GM19035 (cell line): ENCODE results near the gene TC2N.
A peak's percentile ranks its signal among the peaks of the same experiment; 100 is the strongest.
"Not testable (repeated sequence)": the region's sequence is repeated elsewhere in the genome, so short reads cannot be mapped to it uniquely, and the experiment has no call there.

Source experiments
- ATAC-seq: cut with Tn5 transposase; IDR thresholded peaks from one replicate; pipeline ENCODE4 v1.9.1; 2021; ENCODE audit not compliant: unreplicated experiment

The TC2N gene

GRCh38 chr14:91889477-91890211 is 22.3 kb upstream of the TC2N start:
- no peak for ATAC-seq

GRCh38 chr14:91888641-91889476 is 21.5 kb upstream of the TC2N start:
- no peak for ATAC-seq

GRCh38 chr14:91886961-91887360 is 19.6 kb upstream of the TC2N start:
- no peak for ATAC-seq

GRCh38 chr14:91885839-91886238 is 18.5 kb upstream of the TC2N start:
- ATAC-seq: no peak

GRCh38 chr14:91885113-91885712 is 17.9 kb upstream of the TC2N start:
- no peak for ATAC-seq

- ATAC-seq: no peak
These were observed 17.3 kb upstream of the TC2N start for GRCh38 chr14:91884664-91885063.

GRCh38 chr14:91883753-91884152 is 16.4 kb upstream of the TC2N start:
- no peak for ATAC-seq

- no peak for ATAC-seq
These were observed 15.4 kb upstream of the TC2N start for GRCh38 chr14:91882776-91883175.

- ATAC-seq: no peak
These were observed 15.0 kb upstream of the TC2N start for GRCh38 chr14:91882369-91882768.

GRCh38 chr14:91879196-91879595 is 11.9 kb upstream of the TC2N start:
- ATAC-seq: no peak

- no peak for ATAC-seq
These were observed 10.9 kb upstream of the TC2N start for GRCh38 chr14:91878274-91878673.

- no peak for ATAC-seq
These were observed 10.1 kb upstream of the TC2N start for GRCh38 chr14:91877376-91877915.

- ATAC-seq: no peak
These were observed 9.2 kb upstream of the TC2N start for GRCh38 chr14:91876492-91876891.

- ATAC-seq: no peak
These were observed 8.4 kb upstream of the TC2N start for GRCh38 chr14:91875525-91876286.

- ATAC-seq: peak; percentile 70
These were observed 6.4 kb upstream of the TC2N start for GRCh38 chr14:91873471-91874415.

- peak; percentile 20 for ATAC-seq
These were observed 5.5 kb upstream of the TC2N start for GRCh38 chr14:91872517-91873470.

GRCh38 chr14:91872011-91872501 is 4.7 kb upstream of the TC2N start:
- ATAC-seq: peak; percentile 46

GRCh38 chr14:91871401-91871800 is 4.1 kb upstream of the TC2N start:
- not testable (repeated sequence) for ATAC-seq
